ENCODE results near the gene LYPD6. TPM values are rescaled to one million over a fixed set of nuclear protein-coding genes. Genes with fewer than 3 reads are reported as not detected.

Gene LYPD6
- polyA plus RNA-seq, 1 of the 3 experiments (the other 2 are of a cell fraction), result 8.1 TPM

DNA sequence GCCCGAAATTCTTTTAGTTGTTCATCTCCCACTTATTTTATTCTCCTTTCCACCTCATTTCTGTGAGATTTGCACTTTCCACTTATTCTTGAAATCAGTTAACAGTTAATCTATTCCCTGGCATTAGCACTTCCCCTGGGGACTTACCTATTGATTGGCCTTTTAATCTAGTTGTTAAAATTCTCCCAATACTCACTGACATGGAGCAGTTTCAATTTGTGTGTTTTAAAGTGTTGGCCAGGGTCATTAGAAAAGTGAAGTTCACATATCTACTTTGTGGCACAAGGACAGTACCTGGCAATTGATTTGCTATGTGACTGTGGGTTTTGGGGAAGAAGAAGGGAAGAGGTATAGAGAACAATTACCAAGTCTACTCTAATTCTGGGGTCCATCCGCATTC, 83.1 kb downstream of the LYPD6 start:
- DNase-seq, result no peak
- Histone ChIP-seq H3K9me2 (no peaks in the 10 kb centered on the region), H3K4me2 (no peak overlapping the region), H3K9me3 (no peaks in the 10 kb centered on the region), H3K4me3 (ENCODE audit: low read depth in 2 of 2, low read length in 1 of 2) (no peak overlapping the region), H3K36me3 (replicated peaks in 1 of 2; ENCODE audit: control insufficient read depth in 1 of 2, insufficient read depth in 2 of 2, low read length in 1 of 2) (no peaks in the 10 kb centered on the region), H3F3A (replicated peaks; ENCODE audit: insufficient read depth) (peaks cover 10% of the 10 kb centered on the region), H3K9ac (no peak overlapping the region), H3K27me3 (ENCODE audit: insufficient read depth) (no peaks in the 10 kb centered on the region), H3K79me2 (ENCODE audit: insufficient read depth) (no peaks in the 10 kb centered on the region), H2AFZ (ENCODE audit: low read depth) (no peak overlapping the region), H3K4me1 (ENCODE audit: control insufficient read depth in 1 of 2, insufficient read depth in 2 of 2, low read depth in 1 of 2, low read length in 1 of 2) (no peaks in the 10 kb centered on the region), H3K27ac (ENCODE audit: low read depth in 2 of 2, low read length in 1 of 2) (no peak overlapping the region), H4K20me1 (ENCODE audit: insufficient read depth) (no peaks in the 10 kb centered on the region)
- POLR2A ChIA-PET, result no interaction called here
- CTCF ChIA-PET, result no interaction called here
- TF ChIP-seq EP300 (IDR thresholded peaks at IDR 0.05; ENCODE audit: borderline replicate concordance in 1 of 2, low read depth in 1 of 2, low read length in 1 of 2), result no peak
- TF ChIP-seq RAD21 (IDR thresholded peaks at IDR 0.05; ENCODE audit: low read length), result no peak
- TF ChIP-seq CTCF (IDR thresholded peaks at IDR 0.05), result no peak
- 84% methylated on average over 2 of the region's 2 CpGs for WGBS (ENCODE audit: low lambda C conversion rate)

- 70% methylated on average over 1 of the region's 1 CpG for WGBS (ENCODE audit: low lambda C conversion rate)
- H3K27ac ChIP-seq (ENCODE audit: low read depth in 2 of 2, low read length in 1 of 2), result no peak overlapping the region
- H3K4me1 ChIP-seq (ENCODE audit: control insufficient read depth in 1 of 2, insufficient read depth in 2 of 2, low read depth in 1 of 2, low read length in 1 of 2), result no peaks in the 10 kb centered on the region; a peak in 1 of 4 replicates
- no peak overlapping the region for H3K9ac ChIP-seq
- H4K20me1 ChIP-seq (ENCODE audit: insufficient read depth), result no peaks in the 10 kb centered on the region
- H3K79me2 ChIP-seq (ENCODE audit: insufficient read depth), result no peaks in the 10 kb centered on the region
- H3K27me3 ChIP-seq (ENCODE audit: insufficient read depth), result no peaks in the 10 kb centered on the region
- POLR2A ChIA-PET, result no interaction called here
- H3K4me2 ChIP-seq, result no peak overlapping the region
- no peak overlapping the region for H2AFZ ChIP-seq (ENCODE audit: low read depth)
- H3K36me3 ChIP-seq (replicated peaks in 1 of 2; ENCODE audit: control insufficient read depth in 1 of 2, insufficient read depth in 2 of 2, low read length in 1 of 2), result no peaks in the 10 kb centered on the region
- CTCF ChIA-PET, result no interaction called here
- H3K4me3 ChIP-seq (ENCODE audit: low read depth in 2 of 2, low read length in 1 of 2), result no peak overlapping the region
- no peak for TF ChIP-seq TCF12 (IDR thresholded peaks at IDR 0.05)
- no peak for TF ChIP-seq EZH2phosphoT487 (IDR thresholded peaks at IDR 0.05; ENCODE audit: borderline replicate concordance, low read depth)
- no peak for TF ChIP-seq SMC3 (IDR thresholded peaks at IDR 0.05; ENCODE audit: low read depth, low read length)
- TF ChIP-seq GATA2 (CRISPR knock-in tag; IDR thresholded peaks at IDR 0.05), result no peak
- no peak for TF ChIP-seq YY1 (IDR thresholded peaks at IDR 0.05; ENCODE audit: low read depth)
- TF ChIP-seq MXI1 (IDR thresholded peaks at IDR 0.05; ENCODE audit: low read depth, low read length), result no peak
- no peak for TF ChIP-seq CHD2 (IDR thresholded peaks at IDR 0.05; ENCODE audit: low read length, partially characterized antibody)
- no peak for TF ChIP-seq RXRA (IDR thresholded peaks at IDR 0.05; ENCODE audit: borderline replicate concordance, low read depth)
- TF ChIP-seq RCOR1 (IDR thresholded peaks at IDR 0.05; ENCODE audit: low read length), result no peak
- TF ChIP-seq FOXJ3 (CRISPR knock-in tag; IDR thresholded peaks at IDR 0.05), result no peak
- TF ChIP-seq USF1 (IDR thresholded peaks at IDR 0.05; ENCODE audit: borderline replicate concordance, low read depth), result no peak
- no peak for TF ChIP-seq USF2 (IDR thresholded peaks at IDR 0.05; ENCODE audit: borderline replicate concordance, low read depth, low read length)
- H3K9me2 ChIP-seq, result no peaks in the 10 kb centered on the region
- DNase-seq, result no peak
- peaks cover 10% of the 10 kb centered on the region for H3F3A ChIP-seq (replicated peaks; ENCODE audit: insufficient read depth)
- H3K9me3 ChIP-seq, result no peaks in the 10 kb centered on the region
These were observed 84.7 kb downstream of the LYPD6 start for GRCh38 chr2:149415086-149415485.
